GM23248 (cell line): ENCODE data around the gene IGFL1.

Source experiments
- EZH2 ChIP-seq: fragments of 200-600 bp; sonication (generic); IDR thresholded peaks from 2 replicates; pipeline ENCODE4 v1.6.1; 2018; ENCODE audit warnings: antibody characterized with exemption, mild to moderate bottlenecking; ENCODE audit not compliant: insufficient read depth, poor library complexity, severe bottlenecking
- EZH2phosphoT487 ChIP-seq: fragments of 200-600 bp; sonication (generic); IDR thresholded peaks from 2 replicates; pipeline ENCODE4 v1.6.1; 2018; ENCODE audit warnings: antibody characterized with exemption, moderate library complexity, mild to moderate bottlenecking, low read depth; ENCODE audit not compliant: insufficient read depth

DNA sequence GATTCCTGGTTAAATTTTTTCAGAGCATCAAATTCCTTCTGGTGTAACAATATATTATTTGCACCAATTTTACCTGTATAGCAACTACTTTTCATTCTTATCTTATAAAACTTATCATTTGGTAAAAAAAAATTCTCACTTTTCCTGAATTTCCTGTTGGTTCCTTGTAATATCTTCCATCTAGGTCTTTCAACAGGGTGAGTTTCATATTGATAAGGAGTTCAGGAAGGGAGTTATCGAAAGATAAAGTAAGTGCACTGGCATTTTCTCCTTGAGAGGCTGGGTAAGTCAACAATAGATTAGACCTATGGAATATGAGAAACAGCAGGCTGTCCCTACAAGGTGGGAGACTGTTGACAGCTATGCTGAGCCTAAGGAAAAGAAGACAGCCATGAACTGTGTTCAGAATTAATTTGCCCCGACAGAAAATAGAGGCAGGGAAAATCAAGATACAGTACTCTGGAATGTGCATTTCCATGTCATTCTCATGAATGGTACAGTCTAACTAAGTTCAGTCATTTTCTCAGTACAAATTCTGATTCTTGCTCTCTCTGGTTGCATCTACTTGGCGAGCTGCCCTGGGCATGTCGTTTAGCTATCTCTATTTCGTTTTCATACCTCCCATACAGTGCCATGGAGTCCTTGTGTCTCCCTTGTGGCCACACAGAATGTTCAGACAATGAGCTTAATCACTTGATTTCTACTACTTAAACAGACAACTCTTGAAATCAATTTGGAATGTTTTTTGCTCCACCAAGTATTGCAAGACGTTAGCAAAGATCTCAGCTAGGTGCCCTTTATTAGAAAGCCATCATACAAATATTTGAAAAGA is 9.9 kb downstream of the IGFL1 start:
- TF ChIP-seq EZH2 (no peak), EZH2phosphoT487 (no peak)
